Right cardiac atrium (tissue), 5 donors: ENCODE results near the gene SCGN. TPM values are rescaled to one million over a fixed set of nuclear protein-coding genes. Genes with fewer than 3 reads are reported as not detected.
A peak's percentile ranks its signal among the peaks of the same experiment; 100 is the strongest.

Source experiments
- ATAC-seq, 2 donors: fragments of 200-7000 bp; cut with Tn5 transposase; one replicate each; pipeline versions ENCODE4 v1.8.0 to v1.9.1; 2020; ENCODE audit warnings: moderate library complexity in 2 of 2, mild to moderate bottlenecking in 1 of 2
- DNase-seq, 3 donors: peaks; one replicate each; pipeline ENCODE4 v3.0.0-alpha.2; 2020
- H3K27ac ChIP-seq: one replicate; pipeline ENCODE4 v1.5.1; 2013; ENCODE audit warnings: mild to moderate bottlenecking, low read length, control low read depth, moderate library complexity
- H3K27me3 ChIP-seq: one replicate; pipeline ENCODE4 v1.6.1; 2013; ENCODE audit not compliant: control insufficient read depth, insufficient read depth
- H3K4me1 ChIP-seq: one replicate; pipeline ENCODE4 v1.6.1; 2013; ENCODE audit warnings: low read length; ENCODE audit not compliant: control insufficient read depth, insufficient read depth
- H3K4me3 ChIP-seq: one replicate; pipeline ENCODE4 v1.5.1; 2013; ENCODE audit warnings: low read length, control low read depth
- H3K9me3 ChIP-seq: one replicate; pipeline ENCODE4 v1.6.1; 2013; ENCODE audit warnings: low read length; ENCODE audit not compliant: control insufficient read depth
- WGBS: extraction: QIAGEN DNeasy Blood & Tissue Kit; methylation state at CpG from one replicate; pipeline ENCODE4 v1.1.7; 2013; 5-methylcytosine and 5-hydroxymethylcytosine counted together
- intact Hi-C, 4 donors: fragments of 100-400 bp; cut with DNase I; formaldehyde crosslinking; loops; one replicate each; pipeline versions ENCODE4 v1.11.0 to v1.14.0; 2022 to 2023
- long read RNA-seq, 4 donors: library from polyadenylated mRNA; unstranded; transcript quantifications; one replicate each; pipeline ENCODE4 v2.0.0, GENCODE V29; 2020 to 2021
- polyA plus RNA-seq: library from polyadenylated mRNA; stranded (reverse); fragments of 200-250 nt; gene quantifications from one replicate; pipeline ENCODE4 v1.2.3, GENCODE V29; 2013
- total RNA-seq, 4 donors: library from RNA; stranded (reverse); fragmentation: NEBNext Ultra II Directional; extraction: Animal tissue kit (Norgen Biotek cat#: 25700); gene quantifications; one replicate each; pipeline ENCODE4 v1.2.1, GENCODE V29; 2021
- donor health status: healthy with polysubstance abuse.
- donor health status: DM: no; HTN: yes; CAD: no.
- donor health status: DM: no; HTN: no; CAD: no.
- donor health status: DM: no; HTN: yes; CAD: no; lungs with severe emphysema.
- donor health status: DM: yes; HTN: yes; CAD: no.

The SCGN gene, protein sequence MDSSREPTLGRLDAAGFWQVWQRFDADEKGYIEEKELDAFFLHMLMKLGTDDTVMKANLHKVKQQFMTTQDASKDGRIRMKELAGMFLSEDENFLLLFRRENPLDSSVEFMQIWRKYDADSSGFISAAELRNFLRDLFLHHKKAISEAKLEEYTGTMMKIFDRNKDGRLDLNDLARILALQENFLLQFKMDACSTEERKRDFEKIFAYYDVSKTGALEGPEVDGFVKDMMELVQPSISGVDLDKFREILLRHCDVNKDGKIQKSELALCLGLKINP
- total RNA-seq, result 1 to 10 TPM; 3.2 to 8.9 (median 4.5) TPM
- 6.0 TPM for polyA plus RNA-seq
- long read RNA-seq, donor 1, transcript SCGN-202 (11 exons, 1,447 nt), result major isoform, 6 of 6 reads
- long read RNA-seq, donor 1, partial matches to known transcripts, result 0 of 6 reads
- long read RNA-seq, donor 1, other reads (novel, unspliced or antisense), result 0 of 6 reads
- long read RNA-seq, donor 2, partial matches to known transcripts, result 0 of 2 reads
- long read RNA-seq, donor 2, other reads (novel, unspliced or antisense), result 0 of 2 reads
- long read RNA-seq, donor 3, transcript SCGN-202 (11 exons, 1,447 nt), result major isoform, 28 of 29 reads
- long read RNA-seq, donor 3, partial matches to known transcripts, result 0 of 29 reads
- long read RNA-seq, donor 3, other reads (novel, unspliced or antisense), result 1 of 29 reads
- long read RNA-seq, donor 4, partial matches to known transcripts, result 0 of 1 reads
- long read RNA-seq, donor 4, other reads (novel, unspliced or antisense), result 0 of 1 reads

- DNase-seq, result peak; percentile 67 to 89 (median 84)
- H3K27me3 ChIP-seq, result peaks cover 3% of the 10 kb centered on the region
- WGBS, result 2% methylated on average over 35 of the region's 35 CpGs
- H3K4me1 ChIP-seq, result no peaks in the 10 kb centered on the region
- ATAC-seq, result peak; percentile 80 to 89
- H3K27ac ChIP-seq, result no peak within 1 kb of the TSS
- no peak within 1 kb of the TSS for H3K4me3 ChIP-seq
- no peaks in the 10 kb centered on the region for H3K9me3 ChIP-seq
- intact Hi-C loops, result no loop called here
Observed at GRCh38 chr6:25652007-25652515, at the start of gene SCGN. Gene SCGN, plus strand, starts transcription at chr6:25652215. Its CDS starts 189 bp downstream, at chr6:25652404.

GRCh38 chr6:25602674-25602982 is 49.4 kb upstream of the SCGN start:
- Histone ChIP-seq H3K4me1 (no peaks in the 10 kb centered on the region), H3K27me3 (no peaks in the 10 kb centered on the region), H3K9me3 (no peaks in the 10 kb centered on the region), H3K27ac (no peak overlapping the region), H3K4me3 (no peak overlapping the region)
- DNase-seq (no peak), ATAC-seq (no peak)
- 99% methylated on average over 1 of the region's 1 CpG for WGBS
- intact Hi-C loops, result loop anchor here in 1 of 4 donors (5.0 to 10.0 kb wide), 2 partner anchors 340 to 378 kb away; no protein-coding TSS in a partner anchor

DNA sequence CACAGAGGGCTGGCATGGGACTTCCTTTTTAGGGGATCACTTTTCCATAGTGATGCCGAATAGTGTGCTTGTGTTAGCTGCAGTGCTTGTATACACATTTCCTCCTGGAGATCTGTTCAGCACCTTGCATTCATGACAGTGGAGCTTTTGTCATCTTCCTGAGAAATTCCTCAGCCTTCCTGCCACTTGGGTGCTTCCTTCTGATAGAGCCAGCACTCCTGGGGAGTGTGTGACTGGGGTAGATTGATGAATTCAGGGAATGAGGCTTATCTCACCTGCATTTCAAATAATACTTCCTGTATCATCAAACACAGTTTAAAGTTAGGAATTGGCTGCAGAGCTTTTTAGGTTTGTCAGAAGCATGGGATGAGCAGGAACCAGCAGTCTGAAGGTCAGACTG is 48.8 kb upstream of the SCGN start:
- H3K27me3 ChIP-seq, result no peaks in the 10 kb centered on the region
- 79% methylated on average over 1 of the region's 1 CpG for WGBS
- no peak overlapping the region for H3K27ac ChIP-seq
- no peaks in the 10 kb centered on the region for H3K4me1 ChIP-seq
- ATAC-seq (no peak), DNase-seq (no peak)
- no peak overlapping the region for H3K4me3 ChIP-seq
- H3K9me3 ChIP-seq, result no peaks in the 10 kb centered on the region
- intact Hi-C loops, result loop anchor here in 1 of 4 donors (5.0 to 10.0 kb wide), 2 partner anchors 341 to 378 kb away; no protein-coding TSS in a partner anchor

DNA sequence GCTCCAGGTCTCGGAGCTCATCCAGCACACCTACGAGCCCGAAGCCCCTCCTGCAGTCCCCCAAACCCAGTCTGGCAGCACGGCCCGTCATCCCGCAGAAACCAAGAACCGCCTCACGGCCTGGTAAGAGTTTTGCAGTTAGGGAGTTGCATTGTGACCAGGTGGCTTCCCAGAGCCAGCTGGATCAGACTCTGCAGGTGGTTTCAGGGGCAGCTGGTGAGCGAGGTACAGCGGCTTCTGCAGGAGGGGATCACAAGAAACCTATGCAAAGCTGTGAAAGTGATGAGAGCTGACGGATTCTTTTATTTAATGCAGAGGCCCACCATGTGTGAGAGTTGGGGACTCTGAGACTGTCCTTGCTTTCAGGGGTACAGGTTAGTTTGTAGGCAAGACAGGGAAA is 45.9 kb upstream of the SCGN start:
- H3K27ac ChIP-seq, result no peak overlapping the region
- no peak for ATAC-seq
- H3K27me3 ChIP-seq, result no peaks in the 10 kb centered on the region
- intact Hi-C loops, result loop anchor here in 1 of 4 donors (10.0 kb wide), 1 partner anchor 381 kb away; no protein-coding TSS in a partner anchor
- 89% methylated on average over 11 of the region's 11 CpGs for WGBS
- no peak for DNase-seq
- no peak overlapping the region for H3K4me3 ChIP-seq
- no peaks in the 10 kb centered on the region for H3K9me3 ChIP-seq
- no peaks in the 10 kb centered on the region for H3K4me1 ChIP-seq

DNA sequence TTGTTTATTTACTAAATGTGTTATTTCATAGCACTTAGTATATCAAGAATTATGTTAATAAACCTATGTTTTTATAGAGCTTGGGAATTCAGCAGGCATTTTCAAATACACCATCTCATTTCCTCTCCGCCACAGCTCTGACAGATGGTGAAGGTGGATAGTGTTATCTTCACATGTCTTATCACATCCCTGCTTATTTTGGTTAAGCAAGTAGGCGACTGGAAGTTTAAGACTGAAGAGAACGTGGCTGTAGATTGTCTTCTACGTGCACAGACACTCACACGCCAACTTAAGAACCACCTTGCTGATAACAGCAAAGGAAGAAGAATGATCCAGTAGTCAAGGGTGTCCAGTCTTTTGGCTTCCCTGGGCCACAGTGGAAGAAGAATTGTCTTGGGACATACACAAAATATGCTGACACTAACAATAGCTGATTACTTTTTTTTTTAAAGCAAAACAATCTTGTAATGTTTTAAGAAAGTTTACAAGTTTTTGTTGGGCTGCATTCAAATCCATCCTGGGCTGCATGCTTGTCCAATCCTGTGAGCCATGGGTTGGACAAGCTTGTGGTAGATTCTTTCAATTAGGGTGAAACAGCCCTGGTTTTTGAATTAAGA is 43.3 kb upstream of the SCGN start:
- ATAC-seq, result peak in 1 of 2 donors; percentile 14
- no peaks in the 10 kb centered on the region for H3K9me3 ChIP-seq
- no peak for DNase-seq
- H3K4me1 ChIP-seq, result no peaks in the 10 kb centered on the region
- H3K27ac ChIP-seq, result no peak overlapping the region
- WGBS, result 64% methylated on average over 5 of the region's 5 CpGs
- H3K27me3 ChIP-seq, result no peaks in the 10 kb centered on the region
- intact Hi-C loops, result loop anchor here in 1 of 4 donors (10.0 kb wide), 1 partner anchor 384 kb away; no protein-coding TSS in a partner anchor
- H3K4me3 ChIP-seq, result no peak overlapping the region

- no peak overlapping the region for H3K4me3 ChIP-seq
- WGBS, result 67% methylated on average over 3 of the region's 3 CpGs
- intact Hi-C loops, result no loop called here
- DNase-seq, result no peak
- no peaks in the 10 kb centered on the region for H3K9me3 ChIP-seq
- no peaks in the 10 kb centered on the region for H3K4me1 ChIP-seq
- ATAC-seq, result no peak
- no peaks in the 10 kb centered on the region for H3K27me3 ChIP-seq
- no peak overlapping the region for H3K27ac ChIP-seq
Observed at GRCh38 chr6:25612666-25613065, 39.3 kb upstream of the SCGN start.

GRCh38 chr6:25613415-25613814 is 38.6 kb upstream of the SCGN start:
- intact Hi-C loops, result no loop called here
- H3K4me3 ChIP-seq, result no peak overlapping the region
- WGBS, result 96% methylated on average over 1 of the region's 1 CpG

DNA sequence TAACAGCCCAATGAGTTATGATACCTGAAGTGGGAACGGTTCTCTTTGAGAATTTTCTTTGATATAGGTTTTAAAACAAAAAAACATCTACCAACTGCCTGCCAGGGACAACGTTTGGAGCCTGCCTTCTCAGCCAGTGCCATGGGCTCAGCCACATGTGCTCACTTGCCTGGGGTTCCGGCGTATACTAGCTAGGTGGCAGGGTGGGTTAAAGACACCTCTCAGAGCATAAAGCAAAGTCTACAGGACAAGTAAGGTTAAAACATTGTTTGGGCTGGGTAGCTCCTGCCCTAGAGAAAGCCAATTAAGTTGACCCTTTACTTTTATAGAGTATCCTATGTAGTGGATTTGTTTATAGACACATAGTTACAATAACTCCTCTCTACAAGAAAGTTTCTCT is 38.0 kb upstream of the SCGN start:
- 78% methylated on average over 4 of the region's 4 CpGs for WGBS
- intact Hi-C loops, result no loop called here
- no peak for ATAC-seq

More at GRCh38 chr6:25613415-25613814, 38.6 kb upstream of the SCGN start:
- no peaks in the 10 kb centered on the region for H3K4me1 ChIP-seq
- H3K27ac ChIP-seq, result no peak overlapping the region
- DNase-seq (no peak), ATAC-seq (no peak)
- H3K27me3 ChIP-seq, result no peaks in the 10 kb centered on the region
- no peaks in the 10 kb centered on the region for H3K9me3 ChIP-seq

DNA sequence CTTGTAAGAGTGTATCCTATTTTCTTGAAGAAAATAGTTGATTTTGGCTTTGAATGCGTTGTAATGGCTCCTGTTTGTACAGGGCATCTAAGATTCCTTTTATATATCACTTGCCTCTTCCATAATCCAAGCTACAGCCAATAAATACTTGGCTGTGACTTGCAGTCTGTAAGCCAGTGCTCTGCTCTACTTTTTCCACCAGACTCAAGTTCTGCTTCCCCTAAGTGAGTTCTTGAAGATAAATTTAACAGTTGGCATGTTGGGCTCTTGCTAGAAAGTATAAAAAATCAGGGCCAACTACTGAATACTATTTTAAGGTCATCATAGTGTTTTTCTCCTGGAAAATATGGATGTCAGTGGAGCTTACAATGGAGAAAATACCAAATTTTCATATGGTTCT is 36.5 kb upstream of the SCGN start:
- no peaks in the 10 kb centered on the region for H3K9me3 ChIP-seq
- intact Hi-C loops, result no loop called here
- no peak overlapping the region for H3K27ac ChIP-seq
- no peaks in the 10 kb centered on the region for H3K27me3 ChIP-seq
- no peak overlapping the region for H3K4me3 ChIP-seq
- no peak for DNase-seq
- peak in 1 of 2 donors; percentile 26 for ATAC-seq
- no peaks in the 10 kb centered on the region for H3K4me1 ChIP-seq
- WGBS, result 58% methylated on average over 1 of the region's 1 CpG

More for the DNA sequence above, 38.0 kb upstream of the SCGN start:
- no peak overlapping the region for H3K27ac ChIP-seq
- no peaks in the 10 kb centered on the region for H3K9me3 ChIP-seq
- H3K4me1 ChIP-seq, result no peaks in the 10 kb centered on the region
- no peak for DNase-seq
- H3K27me3 ChIP-seq, result no peaks in the 10 kb centered on the region
- H3K4me3 ChIP-seq, result no peak overlapping the region

DNA sequence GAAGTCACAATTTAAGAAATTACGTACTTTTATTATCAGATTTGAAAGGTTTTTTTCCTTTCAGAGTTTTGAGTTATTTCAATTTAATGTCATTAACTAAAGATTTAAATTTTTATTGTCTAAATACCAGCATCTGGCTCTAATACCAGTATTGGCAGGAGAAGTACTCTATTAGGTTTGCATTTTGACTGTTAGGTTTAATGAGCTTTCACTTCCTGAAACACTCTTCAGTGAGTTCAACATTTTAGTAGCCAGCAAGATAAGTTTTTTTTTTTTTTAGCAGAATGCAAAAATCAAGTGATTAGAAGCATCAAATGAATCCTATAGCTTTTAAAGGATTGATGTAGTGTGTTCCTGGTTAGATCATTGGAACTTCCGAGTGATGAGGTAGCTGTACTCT is 34.0 kb upstream of the SCGN start:
- DNase-seq (no peak), ATAC-seq (no peak)
- Histone ChIP-seq H3K9me3 (no peaks in the 10 kb centered on the region), H3K4me3 (no peak overlapping the region), H3K4me1 (no peaks in the 10 kb centered on the region), H3K27ac (no peak overlapping the region), H3K27me3 (no peaks in the 10 kb centered on the region)
- intact Hi-C loops, result no loop called here
- WGBS, result 89% methylated on average over 2 of the region's 2 CpGs

- Histone ChIP-seq H3K27me3 (no peaks in the 10 kb centered on the region), H3K4me3 (no peak overlapping the region), H3K4me1 (no peaks in the 10 kb centered on the region), H3K27ac (no peak overlapping the region), H3K9me3 (no peaks in the 10 kb centered on the region)
- intact Hi-C loops, result no loop called here
- ATAC-seq, result no peak
- no peak for DNase-seq
- 58% methylated on average over 4 of the region's 4 CpGs for WGBS
Observed at GRCh38 chr6:25619217-25619616, 32.8 kb upstream of the SCGN start.
